GF-D8 (cell line): ENCODE results near the gene NYAP2.

ENCODE experiments used
- DNase-seq: peaks from one replicate; lab custom pipeline; 2025; lab: John Stamatoyannopoulos, UW

NYAP2 gene

GRCh38 chr2:225559072-225559415 lies 159.5 kb downstream of the NYAP2 start:
- DNase-seq, result no peak

- DNase-seq, result no peak
Measured at GRCh38 chr2:225566798-225567197, 167.3 kb downstream of the NYAP2 start.

- DNase-seq, result no peak
Measured at GRCh38 chr2:225569995-225570394, 170.5 kb downstream of the NYAP2 start.

- no peak for DNase-seq
Measured at GRCh38 chr2:225573603-225574002, 174.1 kb downstream of the NYAP2 start.

GRCh38 chr2:225574582-225575138 lies 175.2 kb downstream of the NYAP2 start:
- DNase-seq, result no peak

GRCh38 chr2:225581135-225581534 lies 181.6 kb downstream of the NYAP2 start:
- no peak for DNase-seq

- no peak for DNase-seq
Measured at GRCh38 chr2:225581906-225582305, 182.4 kb downstream of the NYAP2 start.

DNA sequence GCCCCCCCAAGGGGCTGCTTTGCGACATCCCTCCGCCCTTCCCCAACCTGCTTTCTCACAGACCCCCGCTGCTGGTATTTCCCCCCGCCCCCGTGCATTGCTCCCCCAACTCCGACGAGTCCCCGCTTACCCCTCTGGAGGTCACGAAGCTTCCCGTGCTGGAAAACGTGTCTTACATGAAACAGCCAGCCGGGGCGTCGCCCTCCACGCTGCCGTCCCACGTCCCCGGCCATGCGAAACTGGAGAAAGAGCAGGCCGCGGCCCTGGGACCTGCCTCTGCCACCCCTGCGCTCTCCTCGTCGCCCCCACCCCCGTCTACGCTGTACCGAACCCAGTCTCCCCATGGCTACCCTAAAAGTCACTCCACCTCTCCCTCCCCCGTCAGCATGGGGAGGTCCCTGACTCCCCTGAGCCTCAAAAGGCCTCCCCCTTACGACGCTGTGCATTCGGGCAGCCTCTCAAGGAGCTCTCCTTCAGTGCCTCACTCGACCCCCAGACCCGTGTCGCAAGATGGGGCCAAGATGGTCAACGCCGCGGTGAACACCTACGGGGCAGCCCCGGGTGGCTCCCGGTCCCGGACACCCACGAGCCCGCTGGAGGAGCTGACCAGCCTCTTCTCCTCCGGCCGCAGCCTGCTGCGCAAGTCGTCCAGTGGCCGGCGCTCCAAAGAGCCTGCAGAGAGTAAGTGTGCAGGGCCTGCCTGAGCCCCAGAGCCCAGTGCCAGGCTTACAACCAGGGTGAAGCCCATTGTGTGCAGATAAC lies 183.0 kb downstream of the NYAP2 start:
- no peak for DNase-seq

DNA sequence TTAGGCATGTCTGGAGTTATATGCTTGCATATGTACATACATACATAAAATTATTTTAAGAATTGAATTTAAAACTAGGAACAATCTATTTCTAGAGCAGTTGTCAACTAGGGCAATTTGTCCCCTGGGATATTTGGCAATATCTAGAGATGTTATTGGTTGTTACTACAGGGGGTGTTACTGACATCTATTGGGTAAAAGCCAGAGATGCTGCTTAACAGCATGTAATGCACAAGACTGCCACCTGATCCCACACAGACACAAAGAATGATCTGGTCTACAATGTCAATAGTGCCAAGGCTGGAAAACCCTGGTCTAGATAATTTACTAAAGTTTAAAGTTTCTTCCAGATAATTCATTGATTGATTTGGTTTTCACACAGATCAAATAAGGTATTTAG lies 185.3 kb downstream of the NYAP2 start:
- no peak for DNase-seq

GRCh38 chr2:225590932-225591331 lies 191.4 kb downstream of the NYAP2 start:
- no peak for DNase-seq

DNA sequence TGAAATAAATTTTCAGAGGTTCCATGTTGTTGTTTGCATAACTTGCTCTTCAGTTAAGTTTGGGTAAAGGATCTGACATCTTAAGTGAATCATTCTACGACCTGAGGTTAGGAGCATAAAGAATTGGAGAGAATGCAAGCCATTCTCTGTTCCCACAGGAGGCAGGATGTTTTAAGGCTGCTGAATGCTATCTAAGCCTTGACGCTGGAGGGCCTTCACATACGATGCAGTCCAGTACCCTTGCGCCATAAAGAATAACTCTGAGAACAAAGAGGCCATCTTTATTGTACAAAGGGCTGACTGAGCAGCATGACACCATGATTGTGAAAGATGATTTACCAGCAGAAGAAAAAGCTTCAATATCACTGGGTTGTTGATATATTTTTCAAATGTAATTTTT lies 198.4 kb downstream of the NYAP2 start:
- no peak for DNase-seq

DNA sequence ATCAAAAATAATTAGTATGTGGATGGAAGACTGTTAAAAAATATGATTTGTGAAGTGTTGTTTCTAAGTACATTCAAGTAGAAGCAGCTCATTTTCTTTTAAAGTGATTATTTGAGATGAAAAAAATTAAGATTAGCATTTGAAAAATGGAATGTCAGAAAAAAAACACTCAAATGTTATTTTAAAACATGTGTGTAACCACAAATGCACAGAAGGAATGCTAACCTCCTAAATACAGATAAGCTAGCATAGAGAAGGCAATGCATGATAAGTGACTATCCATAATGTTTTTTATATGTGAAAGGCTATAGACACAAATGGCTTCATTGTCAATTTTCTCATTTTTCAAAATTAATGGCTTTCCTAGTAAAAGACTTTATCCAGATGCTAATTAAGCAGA lies 198.9 kb downstream of the NYAP2 start:
- no peak for DNase-seq

- DNase-seq, result no peak
Measured at GRCh38 chr2:225598897-225599296, 199.4 kb downstream of the NYAP2 start.

DNA sequence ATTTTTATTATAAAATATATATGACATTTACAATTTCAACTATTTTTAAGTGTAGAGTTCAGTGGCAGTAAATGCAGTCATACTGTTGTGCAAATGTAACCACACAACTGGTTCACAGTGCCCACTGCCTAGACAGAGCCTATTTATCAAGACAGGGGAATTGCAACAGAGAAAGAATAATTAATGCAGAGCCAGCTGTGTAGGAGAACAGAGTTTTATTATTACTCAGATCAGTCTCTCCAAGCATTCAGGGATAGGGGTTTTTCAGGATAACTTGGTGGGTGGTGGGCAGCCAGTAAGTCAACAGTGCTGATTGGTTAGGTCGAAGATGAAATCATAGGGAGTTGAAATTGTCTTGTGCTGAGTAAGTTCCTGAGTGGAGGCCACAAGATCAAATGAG lies 200.3 kb downstream of the NYAP2 start:
- DNase-seq, result no peak

- no peak for DNase-seq
Measured at GRCh38 chr2:225600444-225600843, 200.9 kb downstream of the NYAP2 start.

DNA sequence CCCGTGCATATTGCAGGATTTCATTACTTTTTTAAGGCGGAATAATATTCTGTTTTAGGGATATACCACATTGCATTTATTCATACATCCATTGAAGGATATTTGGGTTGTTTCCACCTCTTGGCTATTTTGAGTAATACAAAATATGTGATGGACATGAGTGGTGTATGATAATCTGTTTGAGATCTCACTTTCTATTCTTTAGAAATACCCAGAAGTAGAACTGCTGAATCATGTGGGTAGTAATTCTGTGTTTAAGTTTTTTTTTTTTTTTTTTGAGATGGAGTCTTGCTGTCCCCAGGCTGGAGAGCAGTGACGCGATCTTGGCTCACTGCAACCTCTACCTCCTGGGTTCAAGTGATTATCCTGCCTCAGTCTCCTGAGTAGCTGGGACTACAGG lies 201.4 kb downstream of the NYAP2 start:
- DNase-seq, result no peak

GRCh38 chr2:225602205-225602604 lies 202.7 kb downstream of the NYAP2 start:
- no peak for DNase-seq

DNA sequence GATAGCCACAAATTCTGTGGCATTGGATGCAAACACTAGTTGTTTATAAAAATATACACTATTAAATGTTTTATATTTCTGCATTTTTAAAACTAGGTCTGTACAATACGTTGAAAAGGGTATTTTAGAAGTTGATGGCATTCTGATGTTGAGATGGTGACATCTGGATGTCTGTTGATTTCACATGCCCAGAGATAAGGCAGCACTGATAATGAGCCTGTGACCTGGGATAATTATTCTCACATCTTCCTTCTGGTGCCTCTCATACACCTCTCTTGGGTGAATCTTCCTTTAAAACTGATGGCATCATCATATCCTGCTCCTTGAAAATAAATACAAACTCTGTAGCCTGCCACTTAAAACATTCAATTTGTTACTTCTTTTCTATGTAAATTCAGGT lies 208.6 kb downstream of the NYAP2 start:
- no peak for DNase-seq

DNA sequence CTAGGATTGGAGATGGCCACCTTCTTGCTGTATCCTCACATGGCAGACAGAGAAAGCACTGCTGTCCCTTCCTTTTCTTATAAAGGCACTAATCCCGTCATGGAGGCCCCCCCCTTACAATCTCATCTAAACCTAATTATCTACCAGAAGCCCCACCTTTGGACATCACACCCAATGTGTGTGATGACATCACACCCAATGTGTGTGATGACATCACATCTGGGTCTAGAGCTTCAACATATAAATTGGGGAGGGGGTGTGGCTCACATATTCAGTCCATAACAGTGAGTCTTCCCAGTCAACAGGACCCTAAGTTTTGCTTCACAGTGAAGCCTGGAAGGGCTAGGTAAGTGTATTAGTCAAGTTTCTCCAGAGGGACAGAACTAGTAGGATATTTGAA lies 213.1 kb downstream of the NYAP2 start:
- no peak for DNase-seq

- no peak for DNase-seq
Measured at GRCh38 chr2:225614915-225615314, 215.4 kb downstream of the NYAP2 start.

- DNase-seq, result no peak
Measured at GRCh38 chr2:225615514-225615913, 216.0 kb downstream of the NYAP2 start.

DNA sequence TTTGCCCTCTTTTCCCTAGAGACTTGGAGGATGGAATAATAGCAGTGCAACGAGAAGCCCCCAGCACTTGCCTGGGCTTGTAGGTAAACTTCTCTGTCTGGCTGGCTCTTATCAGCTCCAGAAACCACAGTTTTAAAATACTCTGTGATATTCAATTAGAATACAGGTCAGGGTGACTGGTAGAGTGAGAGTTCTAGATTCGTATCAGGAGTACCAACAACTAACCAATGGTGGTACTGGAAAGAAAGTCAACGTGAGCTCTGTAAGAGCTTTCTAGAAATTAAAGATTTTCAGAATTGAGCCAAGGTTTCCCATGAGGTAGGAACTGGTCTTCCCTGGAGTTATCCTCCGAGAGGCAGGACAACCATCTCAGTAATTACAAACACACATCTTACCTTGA lies 216.9 kb downstream of the NYAP2 start:
- DNase-seq, result no peak

DNA sequence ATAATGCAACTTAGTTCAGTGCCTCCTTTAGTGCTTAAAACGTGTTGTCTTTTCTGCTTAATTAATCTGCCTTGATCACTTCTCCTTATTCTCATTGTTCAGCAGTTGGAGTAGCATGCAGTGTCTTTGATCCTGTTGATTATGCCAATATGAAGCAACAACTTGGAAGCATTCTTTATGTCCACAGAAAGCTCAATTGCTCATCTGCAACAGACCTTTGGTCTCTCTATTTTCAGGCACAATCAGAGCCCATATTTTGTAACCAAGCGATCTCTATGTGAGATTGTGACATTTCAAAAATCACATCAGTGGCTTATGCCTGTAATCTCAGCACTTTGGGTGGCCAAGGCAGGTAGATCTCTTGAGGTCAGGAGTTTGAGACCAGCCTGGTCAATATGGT lies 217.3 kb downstream of the NYAP2 start:
- no peak for DNase-seq

- DNase-seq, result no peak
Measured at GRCh38 chr2:225620227-225620626, 220.7 kb downstream of the NYAP2 start.
